ENCODE data around the gene ZWILCH.

ZWILCH gene

GRCh38 chr15:66472176-66472999 lies 32.7 kb upstream of the ZWILCH start:
- H3K4me1 ChIP-seq: no peaks in the 10 kb centered on the region; the same call in 1 of the 2 replicates
- no peak for TF ChIP-seq CTCF (IDR thresholded peaks at IDR 0.05; ENCODE audit: low read depth, low read length)
- no peaks in the 10 kb centered on the region for H3K27me3 ChIP-seq
- no peak for DNase-seq
- no peaks in the 10 kb centered on the region; the same call in 1 of the 2 replicates for H3K36me3 ChIP-seq
- no peak overlapping the region for H3K4me3 ChIP-seq (ENCODE audit: low read depth, low read length)
- H3K9me3 ChIP-seq: no peaks in the 10 kb centered on the region

GRCh38 chr15:66474135-66474534 lies 31.0 kb upstream of the ZWILCH start:
- no peak for TF ChIP-seq CTCF (IDR thresholded peaks at IDR 0.05; ENCODE audit: low read depth, low read length)
- no peaks in the 10 kb centered on the region; the same call in 1 of the 2 replicates for H3K4me1 ChIP-seq
- no peak overlapping the region for H3K4me3 ChIP-seq (ENCODE audit: low read depth, low read length)
- no peak for DNase-seq
- no peaks in the 10 kb centered on the region for H3K9me3 ChIP-seq
- H3K36me3 ChIP-seq: no peaks in the 10 kb centered on the region; the same call in 1 of the 2 replicates
- no peaks in the 10 kb centered on the region for H3K27me3 ChIP-seq

- Histone ChIP-seq H3K36me3 (no peaks in the 10 kb centered on the region; the same call in 1 of the 2 replicates), H3K4me3 (ENCODE audit: low read depth, low read length) (no peak overlapping the region), H3K9me3 (no peaks in the 10 kb centered on the region), H3K4me1 (no peaks in the 10 kb centered on the region; the same call in 1 of the 2 replicates), H3K27me3 (no peaks in the 10 kb centered on the region)
- TF ChIP-seq CTCF (IDR thresholded peaks at IDR 0.05; ENCODE audit: low read depth, low read length): no peak
- no peak for DNase-seq
Measured at GRCh38 chr15:66474963-66475362, 30.2 kb upstream of the ZWILCH start.

- DNase-seq: no peak
- Histone ChIP-seq H3K27me3 (no peaks in the 10 kb centered on the region), H3K4me3 (ENCODE audit: low read depth, low read length) (no peak overlapping the region), H3K36me3 (no peaks in the 10 kb centered on the region; the same call in 1 of the 2 replicates), H3K4me1 (no peaks in the 10 kb centered on the region; the same call in 1 of the 2 replicates), H3K9me3 (no peaks in the 10 kb centered on the region)
- no peak for TF ChIP-seq CTCF (IDR thresholded peaks at IDR 0.05; ENCODE audit: low read depth, low read length)
Measured at GRCh38 chr15:66476535-66476934, 28.6 kb upstream of the ZWILCH start.

GRCh38 chr15:66477011-66477410 lies 28.1 kb upstream of the ZWILCH start:
- Histone ChIP-seq H3K4me3 (ENCODE audit: low read depth, low read length) (no peak overlapping the region), H3K9me3 (no peaks in the 10 kb centered on the region), H3K27me3 (no peaks in the 10 kb centered on the region), H3K36me3 (no peaks in the 10 kb centered on the region; the same call in 1 of the 2 replicates), H3K4me1 (no peaks in the 10 kb centered on the region; the same call in 1 of the 2 replicates)
- no peak for TF ChIP-seq CTCF (IDR thresholded peaks at IDR 0.05; ENCODE audit: low read depth, low read length)
- DNase-seq: no peak

GRCh38 chr15:66480267-66480666 lies 24.9 kb upstream of the ZWILCH start:
- Histone ChIP-seq H3K36me3 (no peaks in the 10 kb centered on the region), H3K9me3 (no peaks in the 10 kb centered on the region), H3K27me3 (no peaks in the 10 kb centered on the region), H3K4me1 (no peaks in the 10 kb centered on the region), H3K4me3 (ENCODE audit: low read depth, low read length) (no peak overlapping the region)
- no peak for DNase-seq
- no peak for TF ChIP-seq CTCF (IDR thresholded peaks at IDR 0.05; ENCODE audit: low read depth, low read length)
